HG03066 (cell line): ENCODE results near the gene PRMT6.
"Not testable (repeated sequence)": the region's sequence is repeated elsewhere in the genome, so short reads cannot be mapped to it uniquely, and the experiment has no call there.

Experiments
- ATAC-seq: cut with Tn5 transposase; IDR thresholded peaks from one replicate; pipeline ENCODE4 v1.9.1; 2021; ENCODE audit warnings: low read depth; ENCODE audit not compliant: unreplicated experiment

Gene PRMT6

DNA sequence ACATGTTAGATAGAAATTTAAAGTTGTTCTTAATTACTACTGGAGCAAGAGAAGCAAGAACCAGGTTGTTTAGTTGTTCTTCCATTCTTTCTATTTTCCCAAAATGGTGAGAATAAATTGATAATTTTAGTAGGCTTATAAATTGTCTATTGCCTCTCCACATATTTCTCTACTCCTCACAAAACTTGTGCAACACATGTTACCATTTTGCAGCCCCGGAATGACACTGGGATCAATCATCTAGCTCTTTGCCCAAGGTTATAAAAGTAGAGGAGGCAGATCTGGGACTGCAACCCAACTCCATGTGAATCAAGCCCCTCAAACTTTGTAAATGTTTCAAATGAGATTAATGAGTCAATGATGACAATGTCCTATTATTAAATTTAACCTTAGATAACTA, 34.9 kb downstream of the PRMT6 start:
- no peak for ATAC-seq

GRCh38 chr1:107093395-107093794, 36.9 kb downstream of the PRMT6 start:
- ATAC-seq = not testable (repeated sequence)

DNA sequence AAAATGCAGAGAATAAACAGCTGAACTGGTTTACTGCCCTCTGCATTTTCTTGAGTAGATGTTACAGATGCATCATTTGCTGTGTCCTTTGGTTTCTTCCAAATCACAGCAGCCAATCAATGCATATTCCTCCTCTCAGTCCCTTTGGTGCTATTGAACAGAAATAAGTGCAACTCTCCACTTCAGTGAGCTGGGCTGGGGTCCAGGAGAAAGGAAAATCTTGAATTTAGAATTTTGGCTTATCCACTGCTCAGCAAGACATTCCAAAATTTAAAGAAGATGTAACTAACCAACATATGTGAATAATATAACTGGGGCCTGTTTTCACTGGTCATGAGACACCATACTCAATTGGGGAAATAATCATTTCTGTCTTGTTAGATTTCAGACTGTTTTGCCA, 39.2 kb downstream of the PRMT6 start:
- no peak for ATAC-seq

DNA sequence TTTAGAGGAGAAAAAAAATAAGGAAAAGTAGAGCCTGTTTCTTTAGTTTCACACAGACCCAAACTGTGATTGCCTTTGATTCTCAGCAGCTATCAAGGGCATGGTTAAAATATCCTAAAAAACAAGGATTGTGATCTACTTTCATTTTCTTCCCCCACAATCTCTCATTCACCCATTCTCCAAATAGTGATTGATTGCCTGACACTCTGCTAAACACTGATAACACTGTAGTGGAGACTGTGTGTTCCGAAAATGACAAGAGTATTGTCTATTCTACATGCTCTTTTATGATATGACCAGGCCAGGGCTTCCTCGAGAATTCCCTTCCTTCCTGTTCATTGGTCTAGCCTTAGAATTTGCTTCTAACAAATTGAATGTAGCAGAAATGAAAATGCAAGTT, 40.2 kb downstream of the PRMT6 start:
- ATAC-seq = no peak

- ATAC-seq = no peak
Observed at GRCh38 chr1:107098961-107099360, 42.5 kb downstream of the PRMT6 start.

DNA sequence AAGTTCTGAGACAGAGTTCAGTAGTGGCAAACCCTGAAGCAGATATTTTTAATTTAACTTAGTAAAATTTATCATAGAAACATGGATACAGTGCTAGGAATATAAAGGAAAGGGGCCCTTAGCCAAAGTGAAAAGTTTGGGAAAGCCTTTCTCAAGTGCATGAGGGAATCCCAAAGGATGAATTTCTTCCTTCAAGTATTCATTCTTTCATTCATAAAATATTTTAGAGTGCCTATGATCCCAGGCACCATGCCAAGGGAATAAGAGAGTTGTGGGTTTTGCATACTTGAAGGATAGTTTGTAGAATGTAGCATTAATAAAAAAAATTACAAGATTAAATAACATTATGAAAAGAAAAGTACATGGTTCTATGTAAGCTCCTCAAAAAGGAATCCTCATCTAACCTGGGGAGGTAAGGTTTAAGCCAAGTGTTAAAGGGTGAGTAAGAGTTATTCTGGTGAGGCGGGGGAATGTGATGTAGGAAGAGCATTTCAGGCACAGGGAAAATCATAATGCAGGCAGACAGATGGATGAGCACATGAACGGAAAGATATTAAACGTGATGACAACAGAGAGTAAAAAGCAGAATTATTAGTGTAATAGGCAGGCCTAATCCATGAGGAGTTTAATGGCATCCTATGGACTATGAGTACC, 44.0 kb downstream of the PRMT6 start:
- no peak for ATAC-seq

DNA sequence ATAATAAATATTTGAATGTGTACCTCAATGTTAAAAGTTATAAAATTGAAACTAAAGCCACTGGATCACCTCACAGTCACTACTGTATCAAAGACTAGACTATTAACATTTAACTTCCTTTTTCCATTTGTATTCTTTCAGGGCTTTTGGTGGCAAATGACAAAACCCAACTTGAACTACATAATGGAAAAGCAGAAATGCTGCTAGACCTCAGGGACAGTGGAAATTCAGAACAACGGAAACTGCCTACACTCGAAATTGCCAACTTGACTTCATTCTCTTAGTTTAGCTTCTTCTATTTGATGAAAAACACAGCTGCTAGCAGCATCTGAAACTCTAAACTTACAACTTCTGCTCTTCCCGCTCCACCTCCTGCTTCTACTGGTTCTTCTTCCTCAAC, 49.4 kb downstream of the PRMT6 start:
- no peak for ATAC-seq
